Hematopoietic multipotent progenitor cell treated with erythropoietin and hydrocortisone succinate and interleukin-3 and kit ligand, for 17 days (in vitro differentiated cells): ENCODE data around the gene MBD4.
A peak's percentile ranks its signal among the peaks of the same experiment; 100 is the strongest.
"Not testable (repeated sequence)": the region's sequence is repeated elsewhere in the genome, so short reads cannot be mapped to it uniquely, and the experiment has no call there.

Experiments used
- DNase-seq: peaks from one replicate; pipeline ENCODE4 v3.0.0-alpha.2; 2015; ENCODE audit warnings: low spot score

The MBD4 gene

GRCh38 chr3:129429602-129430001, 10.1 kb downstream of the MBD4 start:
- no peak for DNase-seq

- no peak for DNase-seq
Observed at GRCh38 chr3:129429080-129429451, 10.7 kb downstream of the MBD4 start.

GRCh38 chr3:129428376-129429079, 11.2 kb downstream of the MBD4 start, which contains the start of gene EFCAB12:
Gene EFCAB12 (minus strand): TSS chr3:129428636. CDS start chr3:129428488, 148 bp downstream.
- peak; percentile 95 for DNase-seq

GRCh38 chr3:129428007-129428375, 11.8 kb downstream of the MBD4 start:
- no peak for DNase-seq

GRCh38 chr3:129425619-129426018, 14.1 kb downstream of the MBD4 start:
- DNase-seq, result no peak

GRCh38 chr3:129425213-129425612, 14.5 kb downstream of the MBD4 start:
- no peak for DNase-seq

- no peak for DNase-seq
Observed at GRCh38 chr3:129424185-129424841, 15.4 kb downstream of the MBD4 start.

- no peak for DNase-seq
Observed at GRCh38 chr3:129422897-129423296, 16.9 kb downstream of the MBD4 start.

- no peak for DNase-seq
Observed at GRCh38 chr3:129421988-129422745, 17.6 kb downstream of the MBD4 start.

- DNase-seq, result no peak
Observed at GRCh38 chr3:129421236-129421883, 18.4 kb downstream of the MBD4 start.

- no peak for DNase-seq
Observed at GRCh38 chr3:129419476-129419875, 20.3 kb downstream of the MBD4 start.

GRCh38 chr3:129418041-129418973, 21.4 kb downstream of the MBD4 start:
- DNase-seq, result no peak

GRCh38 chr3:129417326-129417725, 22.4 kb downstream of the MBD4 start:
- no peak for DNase-seq

GRCh38 chr3:129416415-129416814, 23.3 kb downstream of the MBD4 start:
- no peak for DNase-seq

GRCh38 chr3:129415830-129416229, 23.9 kb downstream of the MBD4 start:
- no peak for DNase-seq

- no peak for DNase-seq
Observed at GRCh38 chr3:129415378-129415777, 24.4 kb downstream of the MBD4 start.

- no peak for DNase-seq
Observed at GRCh38 chr3:129413687-129414506, 25.9 kb downstream of the MBD4 start.

GRCh38 chr3:129413238-129413637, 26.5 kb downstream of the MBD4 start:
- DNase-seq, result not testable (repeated sequence)

GRCh38 chr3:129412542-129413198, 27.1 kb downstream of the MBD4 start:
- no peak for DNase-seq

- no peak for DNase-seq
Observed at GRCh38 chr3:129410971-129411370, 28.8 kb downstream of the MBD4 start.
